Epithelial cell of prostate (primary cell): ENCODE data around the gene TTF2.
"Not testable (repeated sequence)": the region's sequence is repeated elsewhere in the genome, so short reads cannot be mapped to it uniquely, and the experiment has no call there.

Experiments
- DNase-seq: peaks from one replicate; pipeline ENCODE4 v3.0.0-alpha.2; 2011; ENCODE audit warnings: low read depth, low spot score
- H3K27ac ChIP-seq: fragments of 450-650 bp; 2 replicates; pipeline ENCODE4 v1.5.1; 2017; ENCODE audit warnings: mild to moderate bottlenecking

Gene TTF2

DNA sequence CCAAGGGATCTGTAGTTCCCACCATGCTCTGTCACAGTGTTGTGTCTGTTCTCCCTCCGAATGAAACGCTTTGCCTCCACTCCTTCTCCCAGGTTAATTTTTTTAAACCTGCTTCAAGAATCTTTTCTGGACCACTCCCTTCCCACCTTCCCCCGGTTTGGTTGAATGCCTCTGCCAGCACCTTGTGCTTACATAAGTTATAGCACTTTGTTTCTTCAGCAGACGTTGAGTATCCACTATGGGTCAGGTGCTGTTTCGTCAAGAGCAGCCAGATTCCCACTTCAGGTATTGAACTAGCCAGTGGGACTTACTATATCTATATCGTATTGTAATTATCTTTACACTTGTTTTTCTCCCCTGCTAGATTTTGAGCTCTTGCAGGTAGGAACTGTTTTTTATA is 27.6 kb downstream of the TTF2 start:
- no peak for DNase-seq
- H3K27ac ChIP-seq: no peak overlapping the region

DNA sequence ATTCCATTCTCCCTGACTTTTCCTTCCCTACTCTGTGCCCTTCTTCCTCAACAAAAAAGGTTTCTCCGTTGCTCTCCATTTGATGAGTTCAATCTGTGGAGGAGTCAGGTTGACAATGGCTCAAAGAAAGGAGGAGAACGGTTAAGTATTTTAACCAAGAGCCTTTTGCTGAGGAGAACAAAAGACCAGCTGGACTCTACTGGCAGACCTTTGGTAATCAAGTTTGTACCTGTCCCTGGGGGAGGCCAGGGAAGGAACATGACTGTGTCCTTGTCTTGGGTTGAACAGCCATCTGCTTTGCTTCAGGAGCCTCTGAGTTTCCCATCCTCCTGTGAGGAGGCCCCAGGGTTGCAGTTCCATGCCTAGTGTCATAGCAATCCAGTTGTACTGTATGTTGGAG is 29.9 kb downstream of the TTF2 start:
- DNase-seq: no peak

GRCh38 chr1:117092594-117092993 is 32.5 kb downstream of the TTF2 start:
- peak overlapping the region; percentile 94 for H3K27ac ChIP-seq
- no peak for DNase-seq

More for the DNA sequence above, 29.9 kb downstream of the TTF2 start:
- no peak overlapping the region for H3K27ac ChIP-seq

DNA sequence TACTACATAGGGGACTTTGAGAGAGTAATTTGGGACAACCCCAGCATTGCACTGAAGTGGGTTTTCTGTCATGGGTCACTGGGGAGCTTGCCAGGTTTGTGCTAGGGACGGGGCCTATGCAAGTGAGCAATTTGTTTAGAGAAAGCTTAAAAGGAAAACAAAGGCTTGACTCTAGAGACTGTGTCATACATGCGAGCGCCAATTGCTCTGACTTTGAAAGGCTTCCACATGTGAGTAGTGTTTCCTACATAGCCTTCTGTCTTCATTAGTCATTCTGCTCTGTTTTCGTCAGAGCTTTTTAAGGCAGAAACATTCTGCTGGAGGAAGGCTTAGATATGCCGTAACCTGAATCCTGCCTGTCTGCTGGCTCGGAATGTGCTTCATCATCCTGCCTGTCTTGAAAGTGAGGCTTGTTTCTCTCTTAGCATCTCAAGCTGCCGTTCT is 33.0 kb downstream of the TTF2 start:
- H3K27ac ChIP-seq: peak overlapping the region; percentile 94
- DNase-seq: peak; percentile 96

DNA sequence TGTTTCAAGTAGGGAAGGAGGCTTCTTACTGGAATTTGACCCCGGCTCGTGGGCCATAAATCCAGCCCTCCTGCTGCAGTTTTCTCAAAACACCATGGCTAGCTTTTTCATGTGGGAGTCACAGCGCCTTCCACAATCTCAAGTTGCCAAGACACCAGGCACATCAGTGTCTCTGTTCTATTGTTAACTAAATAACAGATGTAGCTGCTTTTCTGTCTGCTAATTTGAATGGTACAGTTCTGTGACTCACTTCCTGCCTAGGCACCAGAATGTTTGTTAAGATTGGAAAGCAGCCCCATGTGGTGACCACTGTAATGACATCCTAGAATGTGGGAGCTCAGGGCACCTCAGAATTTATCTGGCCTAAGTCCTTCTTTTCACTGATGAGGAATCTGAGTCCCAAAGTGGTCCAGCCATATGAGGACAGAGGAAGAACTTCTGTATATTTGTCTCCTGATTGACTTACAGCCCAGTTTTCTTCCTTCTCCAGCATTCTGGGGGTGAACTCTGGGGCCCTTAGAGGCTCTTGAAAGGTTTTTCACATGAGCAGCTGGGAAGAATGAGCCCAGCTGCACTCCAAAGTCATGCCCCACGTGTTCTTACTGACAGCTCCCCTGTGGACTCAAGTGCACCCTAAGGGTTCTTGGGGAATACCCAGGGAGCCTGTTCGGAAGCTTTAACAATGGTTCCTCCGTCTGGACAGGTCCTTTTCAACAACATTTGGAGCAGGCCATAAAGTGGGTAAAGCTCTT is 33.9 kb downstream of the TTF2 start:
- peak; percentile 36 for DNase-seq
- peak overlapping the region; percentile 94 for H3K27ac ChIP-seq

- peak overlapping the region; percentile 94 for H3K27ac ChIP-seq
- DNase-seq: no peak
These were observed 34.9 kb downstream of the TTF2 start for GRCh38 chr1:117094841-117095604.

DNA sequence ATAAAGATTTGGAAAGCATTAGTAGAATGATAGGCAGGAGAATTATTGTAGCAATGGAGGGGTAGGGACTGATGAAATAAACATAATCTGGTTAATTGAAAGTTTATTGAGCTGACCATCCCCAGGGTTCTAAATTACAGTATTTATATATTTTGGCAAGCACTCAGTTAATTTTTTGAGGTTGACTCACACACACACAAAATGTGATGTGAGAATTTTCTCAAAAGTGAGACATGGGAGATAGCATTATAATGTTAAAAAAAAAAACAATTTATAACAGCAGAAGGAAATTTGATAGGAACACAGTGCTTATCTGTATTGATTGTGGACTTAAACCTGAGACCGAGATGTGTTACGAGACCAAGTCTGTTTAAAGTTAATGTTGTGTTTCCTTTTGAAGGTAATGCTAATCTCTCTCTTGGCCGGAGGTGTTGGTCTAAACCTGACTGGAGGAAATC is 36.9 kb downstream of the TTF2 start:
- no peak overlapping the region for H3K27ac ChIP-seq
- no peak for DNase-seq

DNA sequence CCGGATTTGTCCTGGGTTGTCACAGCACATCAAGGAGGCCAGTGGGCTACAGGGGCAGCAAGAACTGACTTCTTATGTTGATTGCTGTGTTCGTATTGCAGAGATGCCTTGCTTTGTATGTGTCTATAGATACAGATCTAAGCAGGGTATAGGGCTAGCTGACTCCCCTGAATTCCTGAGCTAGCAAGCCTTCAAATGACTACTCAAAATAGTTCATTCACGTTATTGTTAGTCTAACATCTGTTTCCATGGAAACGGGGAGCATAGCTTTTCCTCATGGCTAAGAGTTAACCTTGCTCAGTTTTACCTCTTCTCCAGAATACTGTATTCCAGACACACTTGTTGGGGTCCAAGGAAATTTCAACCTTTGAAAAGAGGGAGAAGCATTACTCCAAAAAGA is 37.3 kb downstream of the TTF2 start:
- no peak for DNase-seq
- no peak overlapping the region for H3K27ac ChIP-seq

DNA sequence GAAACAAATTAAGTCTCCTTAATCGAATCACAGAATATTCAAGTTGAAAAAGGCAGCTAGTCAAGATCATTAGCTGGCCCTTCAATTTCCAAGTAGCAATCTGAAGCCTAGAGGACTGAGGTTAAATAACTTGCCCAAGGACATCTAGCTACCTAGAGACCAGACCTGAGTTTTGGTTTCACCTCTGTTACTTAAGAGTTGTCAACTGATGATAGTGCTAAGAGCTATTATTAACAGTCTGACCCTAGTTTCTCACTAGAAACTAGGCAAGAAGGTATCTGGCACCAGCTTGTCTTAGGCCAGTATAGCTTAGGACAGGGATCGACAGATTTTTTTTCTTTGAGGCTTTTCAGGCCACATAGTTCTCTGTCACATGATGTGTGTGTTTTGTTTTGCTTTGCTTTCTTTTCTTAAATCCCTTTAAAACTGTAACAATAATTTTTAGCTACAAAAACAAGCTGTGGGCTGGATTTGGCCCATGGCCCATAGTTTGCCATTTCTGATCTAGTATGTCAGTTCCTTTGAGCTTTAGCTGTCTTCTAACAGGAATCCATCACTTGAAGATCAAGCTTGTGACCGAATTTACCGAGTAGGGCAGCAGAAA is 38.3 kb downstream of the TTF2 start:
- H3K27ac ChIP-seq: no peak overlapping the region
- no peak for DNase-seq

- no peak overlapping the region for H3K27ac ChIP-seq
- DNase-seq: no peak
These were observed 41.2 kb downstream of the TTF2 start for GRCh38 chr1:117101334-117101733.

- H3K27ac ChIP-seq, DNase-seq: not testable (repeated sequence)
These were observed 41.7 kb downstream of the TTF2 start for GRCh38 chr1:117101858-117102257.

DNA sequence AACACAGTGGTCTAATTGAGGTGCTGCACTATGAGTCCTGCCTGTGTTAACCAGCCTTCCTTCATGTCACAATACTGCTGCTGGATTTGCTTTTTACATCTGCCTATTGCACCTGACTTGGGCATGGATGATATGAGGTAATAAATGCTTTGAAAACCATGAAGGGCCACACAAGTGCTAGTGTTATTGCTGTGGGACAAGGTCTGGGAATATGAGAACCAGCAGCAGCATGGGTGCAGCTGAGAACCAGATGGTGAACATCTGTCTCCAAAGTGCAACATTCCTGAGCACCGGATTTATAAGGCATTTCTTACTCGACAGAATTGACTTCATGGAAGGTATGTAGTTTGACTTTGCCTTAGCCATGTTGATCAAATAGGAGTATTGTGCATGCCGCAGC is 44.9 kb downstream of the TTF2 start:
- no peak overlapping the region for H3K27ac ChIP-seq
- DNase-seq: no peak

DNA sequence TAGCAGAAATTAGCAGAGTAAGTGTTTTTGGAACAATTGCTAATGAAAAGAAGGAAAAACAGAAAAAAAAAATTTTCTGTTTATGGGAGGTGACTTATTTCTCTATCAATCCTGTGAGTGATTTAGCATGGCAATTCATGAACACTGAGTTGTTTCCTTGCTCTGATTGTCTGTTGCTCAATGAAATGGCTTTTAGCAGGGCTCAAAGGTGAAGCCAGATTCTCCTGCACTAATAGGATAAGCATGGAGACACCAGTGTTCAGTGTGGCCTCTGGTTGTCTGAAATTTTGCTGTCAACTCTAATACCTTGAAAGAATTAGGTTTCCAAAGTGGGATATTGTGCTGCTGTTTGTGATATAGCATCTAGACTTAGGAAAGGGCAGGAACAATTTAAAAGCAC is 45.6 kb downstream of the TTF2 start:
- peak overlapping the region; percentile 56 for H3K27ac ChIP-seq
- no peak for DNase-seq

DNA sequence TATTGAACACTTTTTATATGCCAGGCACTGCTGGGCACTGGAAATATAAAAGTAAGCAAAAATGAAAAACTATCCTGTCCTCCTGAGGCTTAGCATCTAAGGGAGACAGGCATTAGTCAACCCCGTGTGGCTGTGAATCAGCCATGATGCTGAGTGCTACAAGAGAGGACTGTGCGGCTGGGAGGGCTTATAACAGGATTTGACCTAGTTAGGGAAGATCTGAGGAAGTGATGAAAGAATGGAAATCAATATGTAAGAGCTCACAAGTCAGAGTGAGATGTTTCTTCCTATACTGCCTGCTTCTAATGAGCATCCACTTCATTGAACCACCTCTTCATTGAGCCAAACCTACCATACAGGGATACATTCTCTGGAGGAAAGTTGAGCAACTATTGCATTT is 46.4 kb downstream of the TTF2 start:
- peak overlapping the region; percentile 56 for H3K27ac ChIP-seq
- DNase-seq: no peak

DNA sequence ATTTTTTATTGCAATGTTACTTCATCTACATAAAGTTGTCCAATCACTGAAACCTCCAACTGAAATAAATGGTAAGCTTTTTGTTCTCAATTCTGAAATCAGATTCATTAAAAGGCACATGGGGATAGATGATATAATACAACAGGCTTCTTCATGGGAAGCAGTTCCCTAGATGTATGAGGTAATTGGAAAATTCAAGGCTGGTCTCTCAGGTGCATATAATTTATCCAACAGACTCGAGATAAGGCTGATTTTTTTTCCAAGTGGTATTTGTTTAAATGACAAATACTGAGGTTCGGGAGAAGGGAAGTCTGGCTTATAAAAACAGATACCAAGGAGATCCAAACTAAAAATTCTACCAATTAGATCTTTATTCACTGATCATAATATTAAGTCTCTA is 47.2 kb downstream of the TTF2 start:
- DNase-seq: no peak
- H3K27ac ChIP-seq: peak overlapping the region; percentile 56

DNA sequence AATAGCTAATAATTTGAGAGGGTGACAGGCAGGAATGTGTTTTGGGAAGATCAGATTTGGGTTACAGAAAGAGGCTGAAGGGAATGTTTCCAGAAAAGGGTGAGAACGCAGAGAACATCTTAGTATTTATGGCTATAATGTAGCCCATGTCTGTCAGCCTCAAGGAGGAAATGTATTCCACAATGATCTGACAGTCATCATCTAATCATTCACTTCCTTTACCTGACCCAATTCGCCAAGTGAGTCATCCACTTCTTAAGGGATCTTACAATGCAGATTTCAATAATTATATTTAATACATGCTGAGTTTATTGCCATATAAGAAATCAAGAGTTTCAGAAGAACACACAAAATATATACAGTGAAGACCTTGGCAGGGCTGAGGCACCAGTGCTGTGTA is 50.6 kb downstream of the TTF2 start:
- peak overlapping the region; percentile 93 for H3K27ac ChIP-seq
- DNase-seq: peak; percentile 45

DNA sequence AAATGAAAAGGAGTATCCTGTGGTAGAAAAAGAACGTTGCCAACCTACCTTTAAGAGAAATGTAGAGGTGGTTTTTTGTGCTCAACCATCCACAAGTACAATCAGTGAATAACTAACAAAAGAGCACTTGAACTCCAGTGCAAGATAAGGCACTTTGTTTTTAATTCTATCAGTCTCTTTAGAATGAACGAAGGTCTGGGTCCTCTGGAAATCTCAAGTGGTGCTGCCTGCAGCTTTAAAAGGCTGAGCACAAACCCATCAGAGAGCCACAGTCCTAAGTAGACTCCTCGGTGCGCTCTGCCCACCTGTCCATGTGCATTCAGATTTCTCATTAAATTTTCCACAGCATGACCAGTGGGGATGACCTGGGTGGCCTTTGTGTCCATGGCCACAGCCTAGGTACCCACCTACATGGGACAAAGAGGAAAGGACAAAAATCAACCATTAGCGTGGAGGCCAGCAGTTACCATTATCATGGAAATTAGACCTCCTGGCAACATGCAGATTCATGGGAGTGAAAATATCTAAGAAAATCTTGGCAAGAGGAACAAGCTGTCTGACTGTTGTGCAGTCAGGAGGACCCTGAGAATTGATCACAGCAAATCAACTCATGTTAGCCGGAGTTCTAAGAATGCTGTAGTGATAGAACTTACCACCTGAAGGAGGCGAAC is 52.1 kb downstream of the TTF2 start:
- no peak for DNase-seq
- H3K27ac ChIP-seq: no peak overlapping the region

DNA sequence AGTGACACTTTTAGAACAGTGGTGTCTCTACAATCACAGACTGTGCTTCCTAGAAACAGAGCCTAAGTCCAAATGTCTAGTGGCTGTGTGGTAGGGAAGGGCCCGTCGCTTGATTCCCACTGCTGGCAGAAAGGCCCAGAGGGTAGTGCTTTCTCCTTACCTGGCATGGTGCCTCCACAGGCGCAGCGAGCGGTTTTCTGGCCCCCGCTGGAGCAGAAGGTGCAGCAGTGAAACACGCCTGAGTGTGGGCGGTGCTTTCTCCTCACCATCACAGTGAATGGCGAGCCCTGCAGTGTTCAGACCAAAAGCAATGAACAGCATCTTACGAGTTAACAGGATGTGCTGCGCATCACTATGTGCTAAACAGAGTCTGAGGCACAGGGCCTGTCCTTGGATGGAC is 53.1 kb downstream of the TTF2 start:
- H3K27ac ChIP-seq: no peak overlapping the region
- DNase-seq: no peak

GRCh38 chr1:117114877-117115276 is 54.8 kb downstream of the TTF2 start:
- no peak for DNase-seq
- H3K27ac ChIP-seq: no peak overlapping the region

- no peak for DNase-seq
- no peak overlapping the region for H3K27ac ChIP-seq
These were observed 56.1 kb downstream of the TTF2 start for GRCh38 chr1:117116090-117116783.
